GM13977 (cell line): ENCODE data around the gene ROR1.

Experiments used
- DNase-seq: peaks from one replicate; pipeline ENCODE4 v3.0.0; 2012; ENCODE audit warnings: low spot score
- in situ Hi-C: fragments of 300-500 bp; cut with MboI; formaldehyde crosslinking; loops from one replicate; pipeline ENCODE4 v1.12.0; 2022; ENCODE audit warnings: low sequenced_read_pairs, low pct_unique_long_range_greater_than_20kb, mixed read lengths, inconsistent platforms; ENCODE audit not compliant: unreplicated experiment
- TF ChIP-seq, protein P1 (sequence below): IDR thresholded peaks from 2 replicates; pipeline ENCODE4 v1.5.1; 2012; ENCODE audit warnings: mild to moderate bottlenecking, control low read depth; ENCODE audit not compliant: insufficient read depth; ENCODE audit errors: extremely low read depth, missing control alignments

The ROR1 gene

DNA sequence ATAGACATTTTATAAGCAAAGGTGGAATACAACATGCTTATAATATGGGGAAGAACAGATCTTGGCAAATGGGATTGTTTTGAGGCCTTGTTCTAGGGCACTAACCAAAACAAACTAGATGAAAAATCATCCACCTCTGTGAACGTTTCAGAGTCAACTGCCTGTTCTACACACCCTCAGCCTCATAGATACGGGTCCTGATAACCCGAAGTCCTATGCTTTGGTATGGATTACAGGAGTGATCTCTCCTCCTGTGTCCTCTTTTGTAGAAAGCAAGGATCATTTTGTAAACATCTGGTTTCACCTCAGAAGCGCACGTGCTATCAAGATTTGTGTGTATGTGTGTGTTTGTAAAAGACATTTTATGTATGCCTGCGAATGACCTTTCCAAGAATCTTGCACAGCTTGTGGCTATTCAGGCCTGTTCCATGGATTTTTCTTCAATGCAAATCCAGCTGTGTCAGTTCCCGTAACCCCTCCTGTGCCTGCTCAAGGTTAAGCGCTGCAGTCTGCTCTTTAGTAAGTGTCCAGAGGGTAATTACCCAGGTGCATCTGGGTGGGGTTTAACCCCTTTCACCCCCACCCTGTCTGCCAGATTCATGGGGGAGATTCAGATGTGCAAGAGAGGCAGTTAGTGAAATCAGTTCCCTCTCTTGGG, 132.4 kb downstream of the ROR1 start:
- in situ Hi-C loops: loop anchor here (25.0 kb wide), 1 partner anchor 294 kb away; no protein-coding TSS in a partner anchor
- no peak for DNase-seq
- TF ChIP-seq, protein P1, sequence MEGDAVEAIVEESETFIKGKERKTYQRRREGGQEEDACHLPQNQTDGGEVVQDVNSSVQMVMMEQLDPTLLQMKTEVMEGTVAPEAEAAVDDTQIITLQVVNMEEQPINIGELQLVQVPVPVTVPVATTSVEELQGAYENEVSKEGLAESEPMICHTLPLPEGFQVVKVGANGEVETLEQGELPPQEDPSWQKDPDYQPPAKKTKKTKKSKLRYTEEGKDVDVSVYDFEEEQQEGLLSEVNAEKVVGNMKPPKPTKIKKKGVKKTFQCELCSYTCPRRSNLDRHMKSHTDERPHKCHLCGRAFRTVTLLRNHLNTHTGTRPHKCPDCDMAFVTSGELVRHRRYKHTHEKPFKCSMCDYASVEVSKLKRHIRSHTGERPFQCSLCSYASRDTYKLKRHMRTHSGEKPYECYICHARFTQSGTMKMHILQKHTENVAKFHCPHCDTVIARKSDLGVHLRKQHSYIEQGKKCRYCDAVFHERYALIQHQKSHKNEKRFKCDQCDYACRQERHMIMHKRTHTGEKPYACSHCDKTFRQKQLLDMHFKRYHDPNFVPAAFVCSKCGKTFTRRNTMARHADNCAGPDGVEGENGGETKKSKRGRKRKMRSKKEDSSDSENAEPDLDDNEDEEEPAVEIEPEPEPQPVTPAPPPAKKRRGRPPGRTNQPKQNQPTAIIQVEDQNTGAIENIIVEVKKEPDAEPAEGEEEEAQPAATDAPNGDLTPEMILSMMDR: no peak

DNA sequence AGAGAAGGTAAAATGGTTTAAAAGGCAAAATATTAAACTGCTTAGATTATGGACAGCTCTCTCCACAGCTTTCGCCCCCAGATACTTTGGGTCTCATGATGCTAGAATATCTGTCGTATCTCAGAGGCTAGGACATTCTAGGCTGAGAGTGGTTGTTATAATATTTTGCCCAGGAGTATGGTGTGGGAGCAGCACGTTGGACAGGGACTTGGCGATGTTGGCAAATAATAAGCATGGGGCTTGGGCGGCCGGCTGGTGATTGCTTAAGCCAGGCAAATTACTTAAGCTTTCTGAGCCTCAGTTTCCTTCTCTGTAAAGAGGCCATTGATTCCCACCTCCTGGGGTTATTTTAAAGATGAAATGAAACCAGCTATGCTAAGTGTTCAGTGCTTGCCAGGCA, 133.2 kb downstream of the ROR1 start:
- TF ChIP-seq, protein P1: no peak
- in situ Hi-C loops: loop anchor here (25.0 kb wide), 1 partner anchor 295 kb away; no protein-coding TSS in a partner anchor
- no peak for DNase-seq

DNA sequence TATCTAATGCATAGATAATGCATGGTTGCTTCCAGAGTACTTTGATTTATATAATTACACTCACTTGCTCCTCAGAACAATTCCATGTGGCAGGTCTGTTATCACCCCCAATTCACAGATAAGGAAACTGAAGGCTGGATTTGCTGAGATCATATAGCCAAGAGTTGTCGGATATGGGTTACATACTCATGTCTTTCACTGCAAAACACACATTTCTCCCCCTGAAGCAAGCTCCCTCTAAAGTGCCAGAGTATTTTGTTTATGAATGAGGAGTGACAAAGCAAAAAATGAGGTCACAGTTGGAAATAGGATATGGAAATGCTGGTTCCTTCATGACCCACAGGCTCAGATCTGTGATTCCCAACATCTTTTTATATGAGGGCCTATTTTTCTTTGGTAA, 134.2 kb downstream of the ROR1 start:
- DNase-seq: no peak
- in situ Hi-C loops: loop anchor here (25.0 kb wide), 1 partner anchor 296 kb away; no protein-coding TSS in a partner anchor
- TF ChIP-seq, protein P1: no peak

DNA sequence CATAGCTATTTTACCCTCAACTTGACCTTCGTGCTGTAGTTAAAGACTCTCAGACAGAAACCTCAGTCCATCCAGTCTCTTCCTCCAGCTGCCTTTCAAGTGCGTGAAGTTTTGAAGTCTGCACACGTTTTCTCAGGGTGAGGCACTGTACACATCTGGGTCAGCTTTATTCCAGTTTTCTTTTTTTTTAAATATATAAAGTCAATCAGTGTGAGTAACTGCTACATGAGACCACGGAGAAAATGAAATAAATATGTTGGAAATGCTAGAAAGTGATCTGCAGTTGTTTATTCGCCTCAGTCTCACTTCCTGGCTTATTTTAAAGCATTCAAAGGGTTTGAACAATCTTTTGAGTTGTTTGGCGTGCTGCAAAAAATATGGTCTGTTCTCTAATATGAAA, 135.7 kb downstream of the ROR1 start:
- in situ Hi-C loops: loop anchor here (25.0 kb wide), 1 partner anchor 297 kb away; no protein-coding TSS in a partner anchor
- TF ChIP-seq, protein P1: no peak

DNA sequence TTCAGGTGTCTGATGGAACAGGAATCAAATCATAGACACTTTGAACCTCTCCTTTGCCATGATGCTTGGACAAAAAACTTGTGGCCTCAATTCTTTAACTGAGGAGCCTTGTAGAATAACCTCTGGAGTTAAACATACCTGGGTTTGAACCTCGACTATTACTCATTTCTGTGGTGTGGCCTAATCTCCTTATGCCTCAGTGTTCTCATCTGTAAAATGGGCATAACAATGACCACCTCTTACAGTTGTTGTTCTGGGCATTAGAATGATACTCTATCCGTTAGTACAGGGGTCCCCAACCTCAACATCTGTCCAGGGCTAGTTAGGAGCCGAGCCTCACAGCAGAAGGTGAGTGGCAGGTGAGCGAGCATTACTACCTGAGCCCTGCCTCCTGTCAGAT, 137.2 kb downstream of the ROR1 start:
- in situ Hi-C loops: loop anchor here (25.0 kb wide), 1 partner anchor 299 kb away; no protein-coding TSS in a partner anchor

More for the DNA sequence above, 135.7 kb downstream of the ROR1 start:
- no peak for DNase-seq

DNA sequence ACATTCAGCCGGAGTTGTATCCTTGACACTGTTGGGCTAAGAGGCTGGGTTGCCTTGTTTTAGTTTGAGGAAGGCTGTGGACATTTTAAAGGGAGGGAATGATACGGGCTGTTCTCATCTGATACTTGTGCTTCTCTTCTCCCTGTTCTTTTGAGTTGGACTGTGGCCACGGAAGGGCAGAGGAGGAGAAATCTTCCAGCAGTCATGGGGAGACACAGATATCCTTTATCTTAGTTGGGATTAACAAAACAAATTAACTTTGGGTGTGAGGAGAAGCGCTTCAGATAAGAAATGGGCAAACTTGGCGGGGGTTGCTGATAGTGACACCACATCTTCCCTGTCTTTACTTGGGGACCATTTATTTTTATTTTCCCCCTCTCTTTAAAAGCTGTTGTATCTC, 138.8 kb downstream of the ROR1 start:
- TF ChIP-seq, protein P1: no peak
- in situ Hi-C loops: loop anchor here (25.0 kb wide), 1 partner anchor 300 kb away; no protein-coding TSS in a partner anchor
- DNase-seq: no peak

More for the DNA sequence above, 137.2 kb downstream of the ROR1 start:
- TF ChIP-seq, protein P1: no peak
- no peak for DNase-seq
